ENCODE measurements around the gene HSD17B13.

The HSD17B13 gene

DNA sequence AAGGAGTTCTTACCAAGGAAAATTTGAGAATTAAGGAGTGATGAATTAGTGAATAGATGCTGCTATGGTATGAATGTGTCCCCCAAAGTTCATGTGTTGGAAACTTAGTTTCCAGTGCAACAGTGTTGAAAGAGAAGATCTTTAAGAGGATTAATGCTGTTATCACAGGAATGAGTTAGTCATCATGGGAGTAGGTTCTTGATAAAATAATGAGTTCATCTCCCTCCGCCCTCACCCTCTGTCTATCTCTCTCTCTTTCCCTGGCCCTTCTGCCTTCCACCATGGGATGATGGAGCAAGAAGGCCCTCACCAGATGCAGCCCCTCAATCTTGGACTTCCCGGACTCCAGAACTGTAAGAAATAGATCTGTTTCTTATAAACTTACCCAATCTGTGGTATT is 64.0 kb downstream of the HSD17B13 start:
- no peak for DNase-seq

- no peak for DNase-seq
Measured at GRCh38 chr4:87257523-87257922, 65.2 kb downstream of the HSD17B13 start.

GRCh38 chr4:87255755-87256154 is 66.9 kb downstream of the HSD17B13 start:
- no peak for DNase-seq

Measured in GF-D8 (cell line).